Ishikawa (cell line): ENCODE data around the gene STK32A.

ENCODE experiments used
- CEBPB ChIP-seq: IDR thresholded peaks from 2 replicates; pipeline ENCODE4 v1.6.1; 2012
- CREB1 ChIP-seq: IDR thresholded peaks from 2 replicates; pipeline ENCODE4 v1.6.1; 2012; ENCODE audit warnings: low read depth
- EP300 ChIP-seq: IDR thresholded peaks from 2 replicates; pipeline ENCODE4 v1.6.1; 2012; ENCODE audit warnings: borderline replicate concordance
- FOXM1 ChIP-seq: IDR thresholded peaks from 2 replicates; pipeline ENCODE4 v1.6.1; 2012; ENCODE audit warnings: low read depth, borderline replicate concordance
- TAF1 ChIP-seq: IDR thresholded peaks from 2 replicates; pipeline ENCODE4 v1.6.1; 2012; ENCODE audit warnings: low read depth, mild to moderate bottlenecking
- TEAD4 ChIP-seq: IDR thresholded peaks from 2 replicates; pipeline ENCODE4 v1.6.1; 2012
- YY1 ChIP-seq: IDR thresholded peaks from 2 replicates; pipeline ENCODE4 v1.6.1; 2012; ENCODE audit warnings: low read depth
- ZBTB7A ChIP-seq: IDR thresholded peaks from 2 replicates; pipeline ENCODE4 v1.6.1; 2012; ENCODE audit warnings: low read depth
- TF ChIP-seq, protein P1 (sequence below): IDR thresholded peaks from 2 replicates; pipeline ENCODE4 v1.6.1; 2012; ENCODE audit warnings: low read depth, mild to moderate bottlenecking
- TF ChIP-seq, protein P2 (sequence below): IDR thresholded peaks from 2 replicates; pipeline ENCODE4 v1.6.1; 2012
- TF ChIP-seq, protein P3 (sequence below): IDR thresholded peaks from 2 replicates; pipeline ENCODE4 v1.6.1; 2012

DNA sequence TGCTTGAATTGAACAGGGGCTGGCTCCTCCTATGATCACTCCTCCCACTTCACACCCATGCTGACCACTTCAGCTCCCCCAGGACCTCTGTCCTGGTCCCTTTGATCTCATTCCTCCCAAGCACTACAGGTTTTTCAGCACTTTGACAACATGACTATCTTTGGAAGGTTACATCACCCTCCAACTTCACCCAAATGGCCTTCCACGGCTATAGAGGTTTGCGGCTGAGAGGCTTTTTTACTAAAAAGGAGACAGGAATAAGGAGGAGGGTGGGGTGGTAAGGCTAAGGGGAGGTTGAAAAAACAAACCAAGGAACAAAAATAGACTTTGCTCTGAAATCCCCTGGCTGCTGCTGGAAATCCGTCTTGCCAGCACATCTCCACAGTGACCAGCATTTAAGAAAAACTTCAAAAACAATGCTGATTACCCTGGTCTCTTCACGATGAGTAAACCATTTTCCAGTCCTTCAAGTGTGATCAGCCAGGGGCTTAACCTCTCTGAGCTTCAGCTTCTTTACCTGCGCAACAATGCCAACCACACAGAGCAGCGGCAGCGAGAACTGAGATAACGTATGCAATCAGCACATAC lies 172.4 kb downstream of the STK32A start:
- no peak for TF ChIP-seq EP300
- TF ChIP-seq TAF1, result no peak
- TF ChIP-seq CREB1, result no peak
- TF ChIP-seq, protein P1, sequence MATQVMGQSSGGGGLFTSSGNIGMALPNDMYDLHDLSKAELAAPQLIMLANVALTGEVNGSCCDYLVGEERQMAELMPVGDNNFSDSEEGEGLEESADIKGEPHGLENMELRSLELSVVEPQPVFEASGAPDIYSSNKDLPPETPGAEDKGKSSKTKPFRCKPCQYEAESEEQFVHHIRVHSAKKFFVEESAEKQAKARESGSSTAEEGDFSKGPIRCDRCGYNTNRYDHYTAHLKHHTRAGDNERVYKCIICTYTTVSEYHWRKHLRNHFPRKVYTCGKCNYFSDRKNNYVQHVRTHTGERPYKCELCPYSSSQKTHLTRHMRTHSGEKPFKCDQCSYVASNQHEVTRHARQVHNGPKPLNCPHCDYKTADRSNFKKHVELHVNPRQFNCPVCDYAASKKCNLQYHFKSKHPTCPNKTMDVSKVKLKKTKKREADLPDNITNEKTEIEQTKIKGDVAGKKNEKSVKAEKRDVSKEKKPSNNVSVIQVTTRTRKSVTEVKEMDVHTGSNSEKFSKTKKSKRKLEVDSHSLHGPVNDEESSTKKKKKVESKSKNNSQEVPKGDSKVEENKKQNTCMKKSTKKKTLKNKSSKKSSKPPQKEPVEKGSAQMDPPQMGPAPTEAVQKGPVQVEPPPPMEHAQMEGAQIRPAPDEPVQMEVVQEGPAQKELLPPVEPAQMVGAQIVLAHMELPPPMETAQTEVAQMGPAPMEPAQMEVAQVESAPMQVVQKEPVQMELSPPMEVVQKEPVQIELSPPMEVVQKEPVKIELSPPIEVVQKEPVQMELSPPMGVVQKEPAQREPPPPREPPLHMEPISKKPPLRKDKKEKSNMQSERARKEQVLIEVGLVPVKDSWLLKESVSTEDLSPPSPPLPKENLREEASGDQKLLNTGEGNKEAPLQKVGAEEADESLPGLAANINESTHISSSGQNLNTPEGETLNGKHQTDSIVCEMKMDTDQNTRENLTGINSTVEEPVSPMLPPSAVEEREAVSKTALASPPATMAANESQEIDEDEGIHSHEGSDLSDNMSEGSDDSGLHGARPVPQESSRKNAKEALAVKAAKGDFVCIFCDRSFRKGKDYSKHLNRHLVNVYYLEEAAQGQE, result no peak
- no peak for TF ChIP-seq CEBPB
- TF ChIP-seq FOXM1, result no peak
- TF ChIP-seq, protein P2, sequence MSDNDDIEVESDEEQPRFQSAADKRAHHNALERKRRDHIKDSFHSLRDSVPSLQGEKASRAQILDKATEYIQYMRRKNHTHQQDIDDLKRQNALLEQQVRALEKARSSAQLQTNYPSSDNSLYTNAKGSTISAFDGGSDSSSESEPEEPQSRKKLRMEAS, result no peak
- TF ChIP-seq TEAD4, result no peak
- TF ChIP-seq ZBTB7A, result no peak
- TF ChIP-seq, protein P3, sequence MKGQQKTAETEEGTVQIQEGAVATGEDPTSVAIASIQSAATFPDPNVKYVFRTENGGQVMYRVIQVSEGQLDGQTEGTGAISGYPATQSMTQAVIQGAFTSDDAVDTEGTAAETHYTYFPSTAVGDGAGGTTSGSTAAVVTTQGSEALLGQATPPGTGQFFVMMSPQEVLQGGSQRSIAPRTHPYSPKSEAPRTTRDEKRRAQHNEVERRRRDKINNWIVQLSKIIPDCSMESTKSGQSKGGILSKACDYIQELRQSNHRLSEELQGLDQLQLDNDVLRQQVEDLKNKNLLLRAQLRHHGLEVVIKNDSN, result no peak
- TF ChIP-seq YY1, result no peak
